Activated naive CD8-positive, alpha-beta T cell treated with anti-CD3 and anti-CD28 coated beads, Interleukin-2, amount 10 ng/mL, durations not matched to agents 7 days and 5 days (primary cell): ENCODE measurements around the gene SFTPB. TPM values are rescaled to one million over a fixed set of nuclear protein-coding genes. Genes with fewer than 3 reads are reported as not detected.
"Not testable (repeated sequence)": the region's sequence is repeated elsewhere in the genome, so short reads cannot be mapped to it uniquely, and the experiment has no call there.

Experiments used
- ATAC-seq: fragments of 150-1000 bp; cut with Tn5 transposase; one replicate; pipeline ENCODE4 v1.10.0; 2021; ENCODE audit warnings: low read depth, moderate library complexity
- POLR2A ChIA-PET: fragments of 350-600 bp; sonication (Branson Sonifier 250); formaldehyde crosslinking; loops from one replicate; lab custom pipeline; 2021; ENCODE audit warnings: antibody characterized with exemption; lab: Charles Lee
- DNase-seq: peaks from one replicate; pipeline ENCODE4 v3.0.0; 2021
- H3K27ac Mint-ChIP-seq: one replicate; pipeline ENCODE4 v1.8.0; 2022; ENCODE audit warnings: mild to moderate bottlenecking, mixed read lengths
- H3K27me3 Mint-ChIP-seq: one replicate; pipeline ENCODE4 v1.8.0; 2022; ENCODE audit warnings: mild to moderate bottlenecking, moderate library complexity, mixed read lengths
- H3K36me3 Mint-ChIP-seq: one replicate; pipeline ENCODE4 v1.8.0; 2021; ENCODE audit warnings: mild to moderate bottlenecking, mixed read lengths
- H3K4me1 Mint-ChIP-seq: one replicate; pipeline ENCODE4 v1.8.0; 2021; ENCODE audit warnings: mixed read lengths
- H3K4me3 Mint-ChIP-seq: one replicate; pipeline ENCODE4 v1.8.0; 2022; ENCODE audit warnings: mild to moderate bottlenecking, moderate library complexity, mixed read lengths
- H3K9me3 Mint-ChIP-seq: one replicate; pipeline ENCODE4 v1.8.0; 2021; ENCODE audit warnings: mixed read lengths
- total RNA-seq, 2 experiments: library from RNA; stranded (reverse); gene quantifications; one replicate each; pipeline ENCODE4 v1.2.3, GENCODE V29; 2021

SFTPB gene
- not detected for total RNA-seq

DNA sequence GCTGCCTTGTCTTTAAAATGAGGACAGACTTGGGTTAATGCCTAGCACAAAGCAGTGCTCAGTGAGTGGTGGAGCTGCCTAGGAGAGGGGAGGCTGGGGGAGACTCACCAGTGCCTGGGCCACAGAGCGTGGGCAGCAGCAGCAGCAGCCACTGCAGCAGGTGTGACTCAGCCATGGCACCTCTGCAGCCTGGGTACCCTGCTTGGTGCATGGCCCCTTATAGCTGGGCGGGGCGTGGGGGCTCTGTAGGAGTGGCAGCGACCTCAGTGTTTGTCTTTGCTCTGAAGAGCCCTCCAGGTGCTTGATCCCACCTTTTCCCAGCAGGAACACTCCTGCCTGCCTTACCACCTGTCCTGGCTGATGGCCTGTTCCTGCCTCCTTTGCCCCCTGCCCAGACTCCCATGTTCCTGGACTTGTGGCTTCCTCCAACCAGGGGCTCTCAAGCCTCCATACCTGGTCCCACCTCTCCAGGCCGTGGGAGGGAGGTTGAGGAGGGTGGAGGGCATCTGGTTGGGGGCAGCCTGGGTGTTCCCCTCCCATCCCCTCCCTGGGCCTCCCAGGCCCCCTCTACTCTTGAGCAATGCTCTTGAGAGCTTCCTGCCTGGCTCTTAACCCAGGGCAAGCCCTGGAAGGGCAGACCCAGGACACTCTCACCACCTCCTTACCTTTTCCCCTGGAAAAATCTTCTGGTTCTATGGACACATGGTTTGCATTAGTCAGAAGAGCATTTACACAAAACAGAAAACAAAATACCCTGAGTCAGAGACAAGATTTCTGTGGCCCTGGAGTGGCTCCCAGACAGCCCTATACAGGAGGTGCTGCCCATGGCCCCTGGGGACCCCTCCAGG, at the start of gene SFTPB:
Gene SFTPB, minus strand, starts transcription at position 191 of the 848 bp plus-strand sequence. Its CDS starts 16 bp downstream, at position 175.
- H3K4me3 Mint-ChIP-seq = no peak within 1 kb of the TSS
- H3K27ac Mint-ChIP-seq = no peak within 1 kb of the TSS
- H3K36me3 Mint-ChIP-seq = no peaks in the 10 kb centered on the region
- H3K4me1 Mint-ChIP-seq = peaks cover 2% of the 10 kb centered on the region
- ATAC-seq (no peak), DNase-seq (no peak)
- POLR2A ChIA-PET = no interaction called here
- H3K9me3 Mint-ChIP-seq = no peaks in the 10 kb centered on the region
- H3K27me3 Mint-ChIP-seq = peaks cover 13% of the 10 kb centered on the region

DNA sequence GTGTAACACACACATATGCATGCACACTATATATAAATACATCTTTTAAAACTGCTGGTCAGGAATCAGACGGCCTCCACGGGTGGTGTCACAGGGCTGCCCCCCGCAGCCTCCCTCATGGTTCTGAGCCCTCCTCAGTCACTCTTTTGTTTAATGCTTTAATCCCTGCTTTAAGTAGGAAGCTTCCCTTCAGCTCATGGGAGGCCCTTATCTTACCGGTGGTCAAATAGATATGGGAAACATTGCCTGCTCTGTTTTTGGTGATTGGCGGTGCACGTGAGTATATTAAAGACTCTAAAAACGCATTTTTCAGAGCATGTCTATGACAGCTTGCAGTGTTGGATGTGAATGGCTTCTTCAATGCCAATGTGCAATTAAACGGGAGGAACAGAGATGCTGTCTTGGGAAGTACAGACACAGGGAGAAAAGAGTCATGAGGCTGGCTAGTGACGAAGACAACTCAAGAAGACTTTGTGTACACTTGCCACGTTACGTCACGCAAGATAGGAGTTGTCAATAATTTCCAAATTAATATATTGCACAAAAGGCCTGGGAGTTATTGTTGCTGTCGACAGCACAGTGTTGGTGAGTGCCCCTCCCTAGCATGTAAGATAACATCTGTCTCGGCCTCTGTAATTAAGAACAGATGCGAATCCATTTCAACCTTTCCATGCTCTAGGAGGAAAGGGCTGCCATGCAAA, 49.5 kb upstream of the SFTPB start:
- no peak for ATAC-seq
- Mint-ChIP-seq H3K9me3 (peaks cover 6% of the 10 kb centered on the region), H3K4me3 (no peak overlapping the region), H3K36me3 (peaks cover 1% of the 10 kb centered on the region), H3K27ac (no peak overlapping the region), H3K27me3 (peaks cover 6% of the 10 kb centered on the region), H3K4me1 (peaks cover 27% of the 10 kb centered on the region)
- no peak for DNase-seq
- POLR2A ChIA-PET = interaction anchor here (0.5 to 0.7 kb wide), 2 partner anchors 27 to 400 kb away, joined by 3 to 4 read pairs; no protein-coding TSS in a partner anchor

DNA sequence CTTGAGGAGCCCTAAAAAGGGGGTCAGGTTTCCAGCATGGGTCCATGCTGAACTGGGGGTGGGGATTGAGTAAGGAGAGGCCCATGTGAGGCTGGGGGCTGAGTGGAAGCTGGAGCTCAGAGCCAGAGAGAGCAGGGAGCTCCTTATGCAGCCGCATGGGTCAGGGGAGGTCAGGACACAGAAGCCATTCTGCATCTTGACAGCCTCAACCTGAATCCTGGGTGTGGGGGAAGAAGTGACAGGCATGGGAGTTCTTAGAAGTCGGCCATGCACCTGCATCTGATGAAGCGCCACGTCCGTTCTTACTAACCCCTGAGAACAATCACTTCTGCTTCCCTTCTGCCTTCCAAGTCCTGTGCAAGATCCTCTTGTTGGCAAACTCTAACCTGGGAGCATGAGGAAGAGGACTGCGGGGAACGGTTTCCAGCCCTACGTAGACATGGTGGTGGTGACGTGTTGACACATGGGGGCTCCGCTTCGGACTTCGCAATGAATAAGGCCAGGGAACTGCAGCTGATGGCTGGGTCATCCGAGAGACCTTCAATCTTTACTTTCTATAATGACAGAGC, 48.4 kb upstream of the SFTPB start:
- H3K4me1 Mint-ChIP-seq = peaks cover 27% of the 10 kb centered on the region
- POLR2A ChIA-PET = interaction anchor here (0.7 kb wide), 1 partner anchor 28 kb away, joined by 3 read pairs; no protein-coding TSS in a partner anchor
- H3K4me3 Mint-ChIP-seq = no peak overlapping the region
- H3K27me3 Mint-ChIP-seq = peaks cover 6% of the 10 kb centered on the region
- no peak overlapping the region for H3K27ac Mint-ChIP-seq
- ATAC-seq (no peak), DNase-seq (no peak)
- peaks cover 6% of the 10 kb centered on the region for H3K9me3 Mint-ChIP-seq
- H3K36me3 Mint-ChIP-seq = peaks cover 1% of the 10 kb centered on the region

DNA sequence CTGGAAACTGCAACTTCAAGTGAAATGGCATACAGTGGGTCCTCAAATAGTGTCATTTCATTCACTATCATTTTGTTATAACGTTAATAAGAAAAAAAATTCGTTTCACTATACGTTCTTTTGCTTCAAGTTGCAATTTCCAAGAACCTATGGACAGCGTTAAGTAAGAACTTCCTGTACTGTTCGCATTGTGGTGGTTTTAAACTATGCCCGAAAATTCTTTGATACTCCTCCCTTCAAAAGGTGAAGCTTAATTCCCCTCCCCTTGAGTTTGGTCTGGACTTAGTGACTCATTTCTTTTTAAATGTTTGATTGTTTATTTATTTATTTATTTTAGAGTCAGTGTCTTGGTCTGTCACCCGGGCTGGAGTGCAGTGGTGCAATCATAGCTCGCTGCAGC, 46.8 kb upstream of the SFTPB start:
- DNase-seq (no peak), ATAC-seq (peak; percentile 77)
- no peaks in the 10 kb centered on the region for H3K36me3 Mint-ChIP-seq
- no peaks in the 10 kb centered on the region for H3K9me3 Mint-ChIP-seq
- POLR2A ChIA-PET = interaction anchor here (0.7 to 1.7 kb wide), 3 partner anchors 9 to 36 kb away, joined by 3 to 6 read pairs (median 4); no protein-coding TSS in a partner anchor
- peaks cover 31% of the 10 kb centered on the region for H3K4me1 Mint-ChIP-seq
- H3K27me3 Mint-ChIP-seq = peaks cover 6% of the 10 kb centered on the region
- peak overlapping the region; percentile 53 for H3K27ac Mint-ChIP-seq
- H3K4me3 Mint-ChIP-seq = peak overlapping the region; percentile 28

DNA sequence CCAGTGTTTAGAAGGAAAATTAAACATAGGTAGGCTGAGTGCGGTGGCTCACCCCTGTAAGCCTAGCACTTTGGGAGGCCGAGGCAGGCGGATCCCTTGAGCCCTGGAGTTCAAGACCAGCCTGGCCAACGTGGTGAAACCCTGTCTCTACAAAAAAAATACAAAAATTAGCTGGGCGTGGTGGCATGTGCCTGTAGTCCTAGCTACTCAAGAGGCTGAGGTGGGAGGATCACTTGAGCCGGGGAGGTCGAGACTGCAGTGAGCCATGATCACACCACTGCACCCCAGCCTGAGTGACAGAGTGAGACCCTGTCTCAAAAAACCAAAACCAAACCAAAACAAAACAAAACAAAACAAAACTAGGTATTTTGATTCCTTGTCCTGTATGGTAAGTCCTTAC, 46.4 kb upstream of the SFTPB start:
- Mint-ChIP-seq H3K27ac (peak overlapping the region; percentile 53), H3K4me1 (peaks cover 31% of the 10 kb centered on the region), H3K4me3 (peak overlapping the region; percentile 28)
- DNase-seq, H3K36me3 Mint-ChIP-seq, H3K27me3 Mint-ChIP-seq, ATAC-seq, H3K9me3 Mint-ChIP-seq: not testable (repeated sequence)
- POLR2A ChIA-PET = interaction anchor here (0.8 to 1.7 kb wide), 3 partner anchors 10 to 36 kb away, joined by 4 to 6 read pairs (median 5); no protein-coding TSS in a partner anchor

DNA sequence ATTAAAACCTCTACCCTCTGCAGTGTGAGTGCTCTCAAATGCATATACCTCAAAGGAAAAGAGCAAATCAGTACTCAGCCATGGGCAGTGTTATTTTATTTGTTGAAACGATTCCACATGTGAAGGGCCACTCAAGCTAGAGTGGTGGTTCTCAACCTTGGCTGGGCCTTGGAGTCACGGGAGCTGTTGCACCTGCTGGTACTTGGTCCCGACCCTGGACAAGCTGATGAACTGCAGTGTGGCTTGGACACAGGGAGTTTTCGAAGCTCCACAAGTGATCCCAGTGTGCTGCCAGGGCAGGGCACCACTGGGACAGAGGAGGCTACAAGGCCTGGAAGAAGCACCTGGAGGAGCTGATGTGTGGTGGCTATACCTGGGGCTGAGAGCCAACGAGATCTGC, 45.8 kb upstream of the SFTPB start:
- Mint-ChIP-seq H3K36me3 (no peaks in the 10 kb centered on the region), H3K4me1 (peaks cover 31% of the 10 kb centered on the region), H3K9me3 (no peaks in the 10 kb centered on the region), H3K4me3 (no peak overlapping the region), H3K27me3 (peaks cover 7% of the 10 kb centered on the region), H3K27ac (peak overlapping the region; percentile 53)
- ATAC-seq (no peak), DNase-seq (no peak)
- POLR2A ChIA-PET = interaction anchor here (0.5 to 1.7 kb wide), 4 partner anchors 9 to 219 kb away, joined by 3 to 6 read pairs (median 4); no protein-coding TSS in a partner anchor

DNA sequence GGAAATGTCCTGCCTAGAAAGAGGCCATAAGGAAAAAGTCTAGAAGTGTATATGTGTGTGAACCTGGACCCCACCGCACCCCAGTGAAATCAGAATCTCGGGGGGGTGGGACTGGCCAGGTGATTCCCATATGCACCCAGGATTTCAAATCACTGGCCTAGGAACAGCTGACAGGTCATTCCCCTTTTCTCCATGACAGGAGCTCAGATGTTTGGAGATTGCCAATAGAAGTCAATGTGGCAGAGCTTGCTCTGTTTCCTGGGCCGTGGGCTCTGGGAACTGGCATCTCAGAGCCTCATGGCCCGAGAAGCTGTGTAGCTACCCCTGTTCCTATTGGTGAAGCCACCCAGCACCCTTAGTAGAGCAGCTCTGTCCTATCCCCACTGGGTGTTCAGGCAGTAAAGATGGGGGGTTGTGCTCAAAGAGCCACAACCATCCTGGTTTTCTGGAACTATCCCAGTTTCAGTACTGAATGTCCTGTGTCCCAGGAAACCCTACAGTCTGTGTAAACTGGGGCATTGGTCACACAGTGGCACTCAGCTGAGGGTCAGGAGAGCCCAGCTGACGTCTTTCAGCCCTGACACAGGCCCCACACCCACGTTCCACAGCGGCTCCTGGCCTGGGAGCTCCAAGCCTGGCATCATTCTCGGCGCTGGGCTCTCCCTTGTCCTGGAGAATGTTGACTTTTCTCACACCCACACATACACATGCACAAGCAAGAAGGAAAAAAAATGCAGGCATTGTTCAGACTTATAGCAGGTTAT, 45.0 kb upstream of the SFTPB start:
- Mint-ChIP-seq H3K27me3 (peaks cover 5% of the 10 kb centered on the region), H3K36me3 (no peaks in the 10 kb centered on the region), H3K4me1 (peaks cover 31% of the 10 kb centered on the region), H3K27ac (peak overlapping the region; percentile 24), H3K4me3 (no peak overlapping the region), H3K9me3 (no peaks in the 10 kb centered on the region)
- DNase-seq (no peak), ATAC-seq (no peak)
- POLR2A ChIA-PET = interaction anchor here (0.5 to 0.6 kb wide), 2 partner anchors 29 to 220 kb away, joined by 3 to 4 read pairs; no protein-coding TSS in a partner anchor

DNA sequence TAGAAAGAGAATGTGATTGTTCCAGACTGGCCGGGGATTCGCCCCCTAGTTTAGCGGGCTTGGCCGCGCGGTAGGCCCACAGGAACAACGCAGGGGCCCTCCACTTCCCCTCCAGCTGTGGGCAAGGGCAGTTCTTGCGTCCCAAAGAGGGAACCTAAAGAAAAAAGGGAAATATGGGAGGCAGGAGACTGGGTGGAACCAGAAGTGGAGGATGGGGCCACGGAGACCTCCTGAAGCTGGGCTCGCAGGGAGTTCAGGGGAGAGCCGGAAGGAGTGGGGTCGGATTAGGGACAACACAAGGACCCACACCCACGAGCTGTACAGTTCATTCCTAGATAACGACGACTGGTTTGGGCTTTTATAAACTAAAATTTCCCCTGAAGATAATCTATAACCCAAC, 44.3 kb upstream of the SFTPB start:
- DNase-seq (no peak), ATAC-seq (no peak)
- Mint-ChIP-seq H3K9me3 (no peaks in the 10 kb centered on the region), H3K27ac (no peak overlapping the region), H3K36me3 (no peaks in the 10 kb centered on the region), H3K4me1 (peaks cover 31% of the 10 kb centered on the region), H3K4me3 (no peak overlapping the region), H3K27me3 (peaks cover 3% of the 10 kb centered on the region)
- POLR2A ChIA-PET = no interaction called here

DNA sequence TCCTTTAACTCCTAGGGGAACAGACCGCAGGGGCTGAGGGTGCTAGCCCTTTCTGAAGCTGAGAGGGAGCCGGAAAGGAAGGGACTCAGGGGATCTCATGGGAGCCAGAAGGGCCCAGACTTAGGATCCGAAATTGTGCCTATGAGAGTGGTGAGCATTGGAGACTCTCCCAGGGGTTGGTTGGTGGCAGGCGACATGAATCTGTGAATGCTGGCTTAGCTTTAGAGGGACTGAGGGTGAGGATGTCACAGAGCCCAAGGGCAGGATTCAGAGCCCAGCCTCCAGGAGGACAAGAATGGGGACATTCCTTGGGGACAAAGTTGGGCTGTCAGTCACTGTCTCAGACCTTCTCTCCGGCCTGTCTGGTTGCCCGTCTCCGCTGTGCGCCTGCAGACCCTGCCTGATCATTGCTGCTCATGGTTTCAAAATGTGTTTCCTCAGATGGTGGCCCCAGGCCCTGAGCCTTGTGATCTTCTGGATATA, 43.6 kb upstream of the SFTPB start:
- Mint-ChIP-seq H3K4me3 (no peak overlapping the region), H3K36me3 (no peaks in the 10 kb centered on the region), H3K4me1 (peaks cover 39% of the 10 kb centered on the region), H3K9me3 (no peaks in the 10 kb centered on the region), H3K27ac (no peak overlapping the region), H3K27me3 (peaks cover 3% of the 10 kb centered on the region)
- ATAC-seq (no peak), DNase-seq (no peak)
- POLR2A ChIA-PET = no interaction called here

DNA sequence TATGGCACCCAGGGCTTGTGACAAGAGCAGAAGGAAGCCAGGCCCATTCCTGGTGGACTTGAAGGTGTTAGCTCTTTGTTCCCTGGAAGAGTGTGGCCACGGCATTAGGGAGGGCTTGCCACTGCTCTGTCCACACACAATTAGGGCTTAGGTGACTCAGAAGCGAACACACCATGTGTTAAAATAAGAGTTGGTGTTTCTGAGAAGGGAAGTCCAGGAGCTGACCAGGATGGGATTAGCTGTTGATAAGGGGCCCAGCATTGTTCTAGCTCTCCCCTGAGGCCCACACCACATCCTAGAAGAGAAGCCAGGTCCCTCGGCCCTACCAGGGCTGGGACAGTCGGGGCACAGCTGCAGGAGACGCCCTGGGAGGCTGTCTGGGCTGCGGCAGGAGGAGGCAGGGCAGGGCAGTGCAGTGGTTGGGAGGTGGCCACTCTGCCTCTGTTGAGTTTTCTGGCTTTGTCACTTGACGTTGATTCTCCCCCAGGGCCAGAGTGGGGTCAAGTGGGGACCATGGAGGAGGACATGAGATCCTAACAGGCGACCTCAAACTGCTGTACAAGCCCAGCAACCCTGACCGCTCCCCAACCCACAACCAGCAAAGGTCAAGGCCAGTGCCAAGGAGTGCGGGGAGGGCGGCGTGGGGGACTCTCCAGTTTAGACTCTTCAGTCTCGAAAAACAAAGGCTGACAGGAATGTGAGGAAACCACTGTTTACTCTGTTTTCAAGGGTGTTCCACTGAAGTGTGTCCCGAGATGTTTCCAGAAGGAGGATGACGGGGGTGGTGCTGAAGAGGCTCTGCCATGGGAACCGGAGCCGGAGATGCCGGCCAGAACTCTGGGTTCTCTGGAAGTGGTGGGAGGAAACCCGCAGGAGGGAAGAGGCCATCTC, 42.9 kb upstream of the SFTPB start:
- POLR2A ChIA-PET = no interaction called here
- Mint-ChIP-seq H3K27me3 (peaks cover 3% of the 10 kb centered on the region), H3K27ac (peak overlapping the region; percentile 38), H3K4me3 (no peak overlapping the region), H3K36me3 (no peaks in the 10 kb centered on the region), H3K9me3 (no peaks in the 10 kb centered on the region), H3K4me1 (peaks cover 38% of the 10 kb centered on the region)
- DNase-seq (no peak), ATAC-seq (no peak)

DNA sequence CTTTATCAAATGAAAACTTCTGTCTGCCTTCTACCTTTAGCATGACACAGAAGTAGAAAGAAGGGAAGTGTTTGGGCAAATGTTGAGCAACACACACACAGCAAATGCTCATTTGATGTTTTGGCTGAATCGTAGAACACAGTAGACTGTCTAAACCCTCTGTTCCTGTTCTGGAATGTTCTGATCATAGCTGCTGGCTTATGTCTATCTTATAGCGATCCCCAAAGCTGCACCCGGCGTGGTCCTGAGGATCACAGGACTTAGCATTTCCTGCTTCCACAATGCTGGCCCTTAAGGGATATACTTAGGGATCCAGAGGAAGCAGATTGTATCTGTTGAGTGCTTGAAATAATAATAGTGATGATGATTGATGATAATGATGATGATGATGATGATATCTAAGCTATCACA, 41.4 kb upstream of the SFTPB start:
- Mint-ChIP-seq H3K36me3 (no peaks in the 10 kb centered on the region), H3K27ac (no peak overlapping the region), H3K9me3 (no peaks in the 10 kb centered on the region), H3K4me1 (peaks cover 42% of the 10 kb centered on the region), H3K4me3 (no peak overlapping the region), H3K27me3 (peaks cover 3% of the 10 kb centered on the region)
- ATAC-seq (no peak), DNase-seq (no peak)
- POLR2A ChIA-PET = no interaction called here

DNA sequence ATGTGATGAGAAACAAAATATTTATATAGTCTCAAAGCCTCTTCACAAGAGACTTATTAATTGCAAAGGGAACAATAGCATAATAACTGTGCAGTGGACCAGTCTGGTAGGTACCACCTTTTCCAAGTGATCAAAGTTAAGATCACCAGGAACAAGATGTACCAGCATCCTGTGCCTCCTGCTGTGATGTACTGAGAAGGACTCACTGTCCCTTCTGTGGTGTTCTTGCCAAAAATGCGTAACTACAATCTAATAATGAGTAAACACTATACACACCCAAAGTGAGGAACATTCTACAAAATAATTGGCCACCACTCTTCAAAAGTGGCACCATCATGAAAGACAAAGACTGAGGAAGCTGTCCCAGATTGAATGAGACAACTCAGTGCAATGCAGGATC, 40.6 kb upstream of the SFTPB start:
- Mint-ChIP-seq H3K4me3 (no peak overlapping the region), H3K4me1 (peaks cover 37% of the 10 kb centered on the region), H3K36me3 (no peaks in the 10 kb centered on the region), H3K27me3 (peaks cover 8% of the 10 kb centered on the region), H3K27ac (no peak overlapping the region), H3K9me3 (no peaks in the 10 kb centered on the region)
- POLR2A ChIA-PET = no interaction called here
- ATAC-seq = no peak
- no peak for DNase-seq
